OCI-LY7 (cell line): ENCODE results near the gene GET4. TPM values are rescaled to one million over a fixed set of nuclear protein-coding genes. Genes with fewer than 3 reads are reported as not detected.

Source experiments
- BruUV-seq: library from RNA; stranded (reverse); fragments of 400-500 nt; replicated peaks from 2 replicates; lab custom pipeline; 2021; lab: Mats Ljungman, UMichigan
- CTCF ChIA-PET: fragments of 300-600 bp; sonication (Branson Sonifier 250); formaldehyde crosslinking; loops from one replicate; lab custom pipeline; 2022; ENCODE audit warnings: antibody characterized with exemption; ENCODE audit not compliant: unreplicated experiment; lab: Charles Lee
- POLR2A ChIA-PET: fragments of 300-600 bp; sonication (Branson Sonifier 250); formaldehyde crosslinking; loops from one replicate; lab custom pipeline; 2022; ENCODE audit warnings: antibody characterized with exemption; lab: Charles Lee
- DNase-seq: peaks from one replicate; pipeline ENCODE4 v3.0.0-alpha.2; 2015; ENCODE audit warnings: low spot score
- H2AFZ ChIP-seq: fragments of 200-600 bp; sonication (generic), shearing (Covaris generic); 2 replicates; pipeline ENCODE4 v1.6.1; 2014; ENCODE audit warnings: mild to moderate bottlenecking, antibody characterized with exemption, low read length, moderate library complexity
- H3K27ac ChIP-seq: fragments of 200-600 bp; sonication (generic); 2 replicates; pipeline ENCODE4 v1.5.1; 2014; ENCODE audit warnings: mixed run types, low read depth, mild to moderate bottlenecking, moderate library complexity, low read length, inconsistent platforms; ENCODE audit not compliant: poor library complexity, severe bottlenecking
- H3K36me3 ChIP-seq: fragments of 200-600 bp; sonication (generic); 2 replicates; pipeline ENCODE4 v1.6.1; 2014; ENCODE audit warnings: mild to moderate bottlenecking, antibody characterized with exemption, low read length, moderate library complexity, mixed read lengths; ENCODE audit not compliant: insufficient read depth
- H3K4me1 ChIP-seq: fragments of 200-600 bp; sonication (generic); 2 replicates; pipeline ENCODE4 v1.5.1; 2014; ENCODE audit warnings: mild to moderate bottlenecking, low read length; ENCODE audit not compliant: insufficient read depth, poor library complexity, severe bottlenecking
- H3K4me2 ChIP-seq: fragments of 200-600 bp; sonication (generic); 2 replicates; pipeline ENCODE4 v1.6.1; 2014; ENCODE audit warnings: mild to moderate bottlenecking, low read length
- H3K4me3 ChIP-seq: fragments of 200-600 bp; sonication (generic); 2 replicates; pipeline ENCODE4 v1.5.1; 2014; ENCODE audit warnings: mild to moderate bottlenecking, low read depth, low read length; ENCODE audit not compliant: poor library complexity, severe bottlenecking
- H3K79me2 ChIP-seq: fragments of 200-600 bp; sonication (generic); 2 replicates; pipeline ENCODE4 v1.6.1; 2016; ENCODE audit warnings: low read depth, mild to moderate bottlenecking, low read length, moderate library complexity, mixed read lengths; ENCODE audit not compliant: insufficient read depth
- H3K9me2 ChIP-seq: fragments of 200-600 bp; sonication (generic); 2 replicates; pipeline ENCODE4 v1.6.1; 2016; ENCODE audit warnings: mild to moderate bottlenecking, low read length, mixed read lengths; ENCODE audit not compliant: insufficient read depth
- H3K9me3 ChIP-seq: fragments of 200-600 bp; sonication (generic); 2 replicates; pipeline ENCODE4 v1.6.1; 2014; ENCODE audit warnings: mild to moderate bottlenecking, mixed run types, low read length, mixed read lengths
- H4K20me1 ChIP-seq: fragments of 200-600 bp; sonication (generic); 2 replicates; pipeline ENCODE4 v1.6.1; 2014; ENCODE audit warnings: mild to moderate bottlenecking, antibody characterized with exemption, low read length, moderate library complexity, mixed read lengths; ENCODE audit not compliant: insufficient read depth
- EZH2phosphoT487 ChIP-seq: fragments of 200-600 bp; sonication (generic); IDR thresholded peaks from 2 replicates; pipeline ENCODE4 v1.6.1; 2018; ENCODE audit warnings: low read depth, borderline replicate concordance, mild to moderate bottlenecking, mixed run types, antibody characterized with exemption, low read length, moderate library complexity, mixed read lengths
- intact Hi-C: fragments of 100-400 bp; cut with micrococcal nuclease; formaldehyde crosslinking; loops from one replicate; pipeline ENCODE4 v1.10.0; 2022; ENCODE audit not compliant: unreplicated experiment
- total RNA-seq, 2 experiments: library from RNA; depleted of rRNA in 1 of 2; stranded (reverse); fragments of >200 nt in 1 of 2; shearing (Covaris generic) in 1 of 2; gene quantifications; 2 replicates each; pipeline ENCODE4 v1.2.3, GENCODE V29; 2014 to 2022
- TF ChIP-seq, protein P1 (sequence below): fragments of 200-600 bp; sonication (generic); conservative IDR thresholded peaks from 2 replicates; pipeline ENCODE4 v1.5.1; 2014; ENCODE audit warnings: mild to moderate bottlenecking, antibody characterized with exemption, low read length, moderate library complexity, mixed read lengths

Gene GET4
- total RNA-seq, 2 experiments from 2014 or later: 46.3 to 54.5 TPM

DNA sequence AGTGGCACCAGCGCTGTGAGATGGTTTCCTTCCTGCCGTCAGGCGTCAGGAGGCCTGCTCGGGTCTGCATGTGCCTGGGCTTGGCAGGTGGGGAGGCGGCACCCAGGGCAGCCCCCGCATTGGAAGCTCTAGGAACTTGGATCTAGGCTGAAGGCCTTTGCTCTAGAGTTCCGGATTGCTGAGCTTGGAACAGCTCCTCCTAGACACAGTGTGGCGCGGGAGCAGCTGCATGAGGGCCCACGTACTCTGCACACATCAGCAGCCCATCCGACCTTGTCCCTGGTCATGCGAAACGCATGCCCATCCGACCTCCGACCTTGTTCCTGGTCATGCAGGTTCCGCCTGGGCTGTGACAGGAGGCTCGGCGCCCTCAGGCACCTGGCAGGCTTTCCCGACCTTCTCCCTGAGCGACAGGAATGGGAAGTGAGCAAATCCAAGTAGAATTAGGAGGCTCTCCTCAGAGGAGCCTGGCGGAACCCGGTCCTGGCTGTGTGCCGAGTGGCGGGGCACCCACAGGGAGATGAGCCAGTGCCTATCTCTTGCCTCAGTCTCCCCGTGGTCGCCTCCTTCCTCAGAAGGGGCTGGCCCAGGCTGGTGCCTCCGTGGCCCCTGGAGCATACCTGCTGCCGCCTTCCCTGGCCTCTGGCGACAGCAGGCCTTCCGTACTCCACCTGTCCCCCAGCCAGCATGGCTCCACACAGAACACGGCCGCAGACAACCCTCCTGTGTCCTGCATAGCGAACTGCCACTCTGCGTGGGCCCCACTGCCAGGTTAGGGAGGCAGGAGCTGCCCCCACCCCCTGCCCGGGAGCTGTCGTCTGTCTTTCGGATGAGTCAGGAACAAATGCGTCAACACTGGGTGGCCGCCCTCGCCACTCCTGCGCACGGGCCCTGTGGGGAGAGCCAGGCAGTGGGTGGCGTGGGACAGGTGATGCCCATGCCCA, 12.0 kb downstream of the GET4 start:
- H3K4me1 ChIP-seq: no peaks in the 10 kb centered on the region
- no peaks in the 10 kb centered on the region for H3K9me3 ChIP-seq
- no peaks in the 10 kb centered on the region for H3K9me2 ChIP-seq
- H3K4me2 ChIP-seq: no peak overlapping the region
- H3K36me3 ChIP-seq: peaks cover 66% of the 10 kb centered on the region
- no peak for TF ChIP-seq EZH2phosphoT487
- TF ChIP-seq, protein P1, sequence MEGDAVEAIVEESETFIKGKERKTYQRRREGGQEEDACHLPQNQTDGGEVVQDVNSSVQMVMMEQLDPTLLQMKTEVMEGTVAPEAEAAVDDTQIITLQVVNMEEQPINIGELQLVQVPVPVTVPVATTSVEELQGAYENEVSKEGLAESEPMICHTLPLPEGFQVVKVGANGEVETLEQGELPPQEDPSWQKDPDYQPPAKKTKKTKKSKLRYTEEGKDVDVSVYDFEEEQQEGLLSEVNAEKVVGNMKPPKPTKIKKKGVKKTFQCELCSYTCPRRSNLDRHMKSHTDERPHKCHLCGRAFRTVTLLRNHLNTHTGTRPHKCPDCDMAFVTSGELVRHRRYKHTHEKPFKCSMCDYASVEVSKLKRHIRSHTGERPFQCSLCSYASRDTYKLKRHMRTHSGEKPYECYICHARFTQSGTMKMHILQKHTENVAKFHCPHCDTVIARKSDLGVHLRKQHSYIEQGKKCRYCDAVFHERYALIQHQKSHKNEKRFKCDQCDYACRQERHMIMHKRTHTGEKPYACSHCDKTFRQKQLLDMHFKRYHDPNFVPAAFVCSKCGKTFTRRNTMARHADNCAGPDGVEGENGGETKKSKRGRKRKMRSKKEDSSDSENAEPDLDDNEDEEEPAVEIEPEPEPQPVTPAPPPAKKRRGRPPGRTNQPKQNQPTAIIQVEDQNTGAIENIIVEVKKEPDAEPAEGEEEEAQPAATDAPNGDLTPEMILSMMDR: no peak
- no peak overlapping the region for H3K27ac ChIP-seq
- ChIA-PET POLR2A (no interaction called here), CTCF (no interaction called here)
- no peak for DNase-seq
- no peaks in the 10 kb centered on the region for H4K20me1 ChIP-seq
- no peak overlapping the region for H3K4me3 ChIP-seq
- peaks cover 22% of the 10 kb centered on the region; the same call in 1 of the 2 replicates for H3K79me2 ChIP-seq
- intact Hi-C loops: no loop called here
- no peak overlapping the region for H2AFZ ChIP-seq
- BruUV-seq: no TSS peak

GRCh38 chr7:889025-889390, 12.7 kb downstream of the GET4 start:
- H3K27ac ChIP-seq: no peak overlapping the region
- no peaks in the 10 kb centered on the region for H3K9me3 ChIP-seq
- CTCF ChIA-PET: no interaction called here
- no peak for TF ChIP-seq EZH2phosphoT487
- TF ChIP-seq, protein P1: no peak
- no peak overlapping the region for H2AFZ ChIP-seq
- H4K20me1 ChIP-seq: no peaks in the 10 kb centered on the region
- POLR2A ChIA-PET: no interaction called here
- H3K4me2 ChIP-seq: no peak overlapping the region
- no TSS peak for BruUV-seq
- H3K4me1 ChIP-seq: no peaks in the 10 kb centered on the region
- no peak for DNase-seq
- no peak overlapping the region for H3K4me3 ChIP-seq
- peaks cover 15% of the 10 kb centered on the region; the same call in 1 of the 2 replicates for H3K79me2 ChIP-seq
- intact Hi-C loops: no loop called here
- peaks cover 73% of the 10 kb centered on the region for H3K36me3 ChIP-seq
- no peaks in the 10 kb centered on the region for H3K9me2 ChIP-seq

GRCh38 chr7:889391-889790, 13.0 kb downstream of the GET4 start:
- ChIA-PET POLR2A (no interaction called here), CTCF (no interaction called here)
- Histone ChIP-seq H3K36me3 (peaks cover 76% of the 10 kb centered on the region), H3K79me2 (peaks cover 14% of the 10 kb centered on the region; the same call in 1 of the 2 replicates), H3K4me2 (no peak overlapping the region), H4K20me1 (no peaks in the 10 kb centered on the region), H3K9me2 (no peaks in the 10 kb centered on the region), H3K9me3 (no peaks in the 10 kb centered on the region), H3K27ac (no peak overlapping the region), H2AFZ (no peak overlapping the region), H3K4me3 (no peak overlapping the region), H3K4me1 (no peaks in the 10 kb centered on the region)
- no peak for TF ChIP-seq EZH2phosphoT487
- TF ChIP-seq, protein P1: no peak
- BruUV-seq: no TSS peak
- no peak for DNase-seq
- intact Hi-C loops: no loop called here
